GM12878 (cell line): ENCODE data around the gene CRTC1. TPM values are rescaled to one million over a fixed set of nuclear protein-coding genes. Genes with fewer than 3 reads are reported as not detected.

Experiments used
- ATAC-seq: fragments of 200-7000 bp; cut with Tn5 transposase; 3 replicates; pipeline ENCODE4 v1.9.1; 2020; ENCODE audit warnings: mild to moderate bottlenecking, moderate library complexity
- BruUV-seq: library from RNA; stranded (reverse); fragments of 400-500 nt; replicated peaks from 2 replicates; lab custom pipeline; 2021; lab: Mats Ljungman, UMichigan
- CTCF ChIA-PET: fragments of 300-600 bp; sonication (Branson Sonifier 250); formaldehyde crosslinking; extraction: SDS; loops from one replicate; lab custom pipeline; 2021; ENCODE audit warnings: inconsistent platforms; lab: Yijun Ruan, JAX
- POLR2A ChIA-PET: fragments of 350-600 bp; formaldehyde crosslinking; extraction: SDS; loops from one replicate; lab custom pipeline; 2021; ENCODE audit warnings: inconsistent platforms; lab: Charles Lee
- RAD21 ChIA-PET: fragments of 300-600 bp; sonication (Branson Sonifier 250); formaldehyde crosslinking; loops from one replicate; lab custom pipeline; 2023; ENCODE audit warnings: antibody characterized with exemption; ENCODE audit not compliant: unreplicated experiment; lab: Charles Lee
- SMC1A ChIA-PET: fragments of 300-600 bp; sonication (Branson Sonifier 250); formaldehyde crosslinking; loops from one replicate; lab custom pipeline; 2023; ENCODE audit not compliant: unreplicated experiment, uncharacterized antibody; lab: Charles Lee
- DNase-seq: peaks from one replicate; pipeline ENCODE4 v3.0.0-alpha.2; 2011; ENCODE audit warnings: low read depth, low spot score
- FAIRE-seq: peaks from 3 replicates; lab custom pipeline; 2011; peaks lifted over from hg19 to GRCh38; lab: Jason Lieb, UNC
- H2AFZ ChIP-seq: 2 replicates; pipeline ENCODE4 v1.6.0; 2011; ENCODE audit warnings: low read depth, low read length, control low read depth; ENCODE audit not compliant: control insufficient read depth
- H3K27ac ChIP-seq: 2 replicates; pipeline ENCODE4 v1.5.1; 2011; ENCODE audit warnings: control low read depth; ENCODE audit not compliant: control insufficient read depth, insufficient read depth
- H3K27me3 ChIP-seq, 2 experiments: replicated peaks in 1 of 2; 2 replicates each; pipeline versions ENCODE4 v1.6.0 to v1.6.1; 2011; ENCODE audit warnings: low read length in 1 of 2; ENCODE audit not compliant: control insufficient read depth in 2 of 2, insufficient read depth in 2 of 2
- H3K36me3 ChIP-seq, 2 experiments: 2 replicates each; pipeline ENCODE4 v1.5.1; 2011; ENCODE audit warnings: low read length in 1 of 2; ENCODE audit not compliant: control insufficient read depth in 2 of 2, insufficient read depth in 2 of 2
- H3K4me1 ChIP-seq: 2 replicates; pipeline ENCODE4 v1.6.1; 2011; ENCODE audit warnings: mild to moderate bottlenecking, low read length, moderate library complexity, mixed read lengths; ENCODE audit not compliant: control insufficient read depth, insufficient read depth
- H3K4me2 ChIP-seq: 2 replicates; pipeline ENCODE4 v1.6.0; 2011; ENCODE audit warnings: control low read depth; ENCODE audit not compliant: control insufficient read depth, insufficient read depth
- H3K4me3 ChIP-seq: fragments of 200-600 bp; sonication (generic); 2 replicates; pipeline ENCODE4 v1.5.1; 2016
- H3K79me2 ChIP-seq: 2 replicates; pipeline ENCODE4 v1.6.0; 2011; ENCODE audit warnings: low read length; ENCODE audit not compliant: control insufficient read depth, insufficient read depth
- H3K9ac ChIP-seq: 2 replicates; pipeline ENCODE4 v1.8.0; 2011; ENCODE audit warnings: low read length, control low read depth, mixed read lengths; ENCODE audit not compliant: control insufficient read depth, insufficient read depth
- H3K9me3 ChIP-seq: replicated peaks from 3 replicates; pipeline ENCODE4 v1.5.1; 2011; ENCODE audit warnings: mild to moderate bottlenecking, low read length; ENCODE audit not compliant: control insufficient read depth, insufficient read depth
- H4K20me1 ChIP-seq: 2 replicates; pipeline ENCODE4 v1.6.0; 2011; ENCODE audit not compliant: control insufficient read depth, insufficient read depth
- ATF2 ChIP-seq: IDR thresholded peaks from 2 replicates; pipeline ENCODE4 v1.6.1; 2012; ENCODE audit warnings: low read length, inconsistent platforms
- FOS ChIP-seq: IDR thresholded peaks from 3 replicates; pipeline ENCODE4 v1.6.1; 2011; ENCODE audit warnings: borderline replicate concordance; ENCODE audit not compliant: insufficient read length; ENCODE audit errors: extremely low read depth
- HCFC1 ChIP-seq: fragments of 150-350 bp; IDR thresholded peaks from 2 replicates; pipeline ENCODE4 v1.6.1; 2014; ENCODE audit warnings: low read length
- IRF3 ChIP-seq: fragments of 450-650 bp; IDR thresholded peaks from 2 replicates; pipeline ENCODE4 v1.6.1; 2014; ENCODE audit warnings: mild to moderate bottlenecking
- MTA3 ChIP-seq: IDR thresholded peaks from 2 replicates; pipeline ENCODE4 v1.6.1; 2012; ENCODE audit warnings: low read length, inconsistent platforms, borderline replicate concordance
- NBN ChIP-seq: fragments of 450-650 bp; IDR thresholded peaks from 2 replicates; pipeline ENCODE4 v1.6.1; 2016
- RAD21 ChIP-seq: IDR thresholded peaks from 2 replicates; pipeline ENCODE4 v1.6.1; 2011; ENCODE audit warnings: mild to moderate bottlenecking, low read depth, low read length, moderate library complexity; ENCODE audit not compliant: insufficient read depth
- SRF ChIP-seq, 2 experiments: IDR thresholded peaks; 2 replicates each; pipeline ENCODE4 v1.6.1; 2011; ENCODE audit warnings: low read depth in 2 of 2, low read length in 2 of 2, mild to moderate bottlenecking in 1 of 2, moderate library complexity in 1 of 2
- USF2 ChIP-seq: IDR thresholded peaks from 2 replicates; pipeline ENCODE4 v1.6.1; 2011; ENCODE audit warnings: low read depth, low read length, improper control_type of control experiment, borderline replicate concordance
- ZNF24 ChIP-seq: fragments of 450-650 bp; IDR thresholded peaks from 2 replicates; pipeline ENCODE4 v1.6.1; 2017; ENCODE audit warnings: antibody characterized with exemption, mild to moderate bottlenecking
- WGBS: methylation state at CpG from one replicate; pipeline ENCODE4 v1.1.6; 2016; ENCODE audit warnings: low lambda C conversion rate; ENCODE audit not compliant: insufficient replicate concordance, insufficient coverage; ENCODE audit errors: missing lambda C conversion rate; 5-methylcytosine and 5-hydroxymethylcytosine counted together
- in situ Hi-C: fragments of 300-500 bp; cut with MboI; formaldehyde crosslinking; loops from 9 replicates; pipeline ENCODE4 v1.14.3; 2018; ENCODE audit warnings: mixed read lengths
- intact Hi-C: fragments of 100-400 bp; cut with micrococcal nuclease; formaldehyde crosslinking; loops from one replicate; pipeline ENCODE4 v1.14.2; 2022; ENCODE audit not compliant: unreplicated experiment
- polyA plus RNA-seq, 11 experiments: library from polyadenylated mRNA; depleted of rRNA in 4 of 11; unstranded in 6 of 11; stranded (reverse) in 5 of 11; fragments of >200 nt; fragmentation: Nextera tagmentation in 4 of 11; fragmentation: Illumina TruSeq in 1 of 11; extraction: Ambion mirVana in 4 of 11; extraction: Trizol in 1 of 11; gene quantifications; 1 replicate in 1 of 11; 2 replicates in 10 of 11; pipeline versions ENCODE4 v1.2.1 to v1.2.3, GENCODE V29; 2011 to 2016; ENCODE audit warnings: inconsistent platforms in 2 of 11, missing spikeins in 2 of 11, low read depth in 1 of 11
- total RNA-seq, 4 experiments: library from RNA; depleted of rRNA in 3 of 4; stranded (reverse); fragments of >200 nt in 3 of 4; fragmentation: Illumina TruSeq in 1 of 4; extraction: Trizol in 1 of 4; gene quantifications; 2 replicates each; pipeline versions ENCODE4 v1.2.1 to v1.2.3, GENCODE V29; 2013 to 2021

CRTC1 gene
- total and polyA plus RNA-seq, 10 of the 15 experiments (the other 5 are each of a cell fraction or from before 2014, with no cell fraction given), result 0.02 to 4.6 (median 1.1) TPM; not detected in 1

GRCh38 chr19:18754501-18754900, 71.0 kb downstream of the CRTC1 start:
- Histone ChIP-seq H3K27me3 (no peaks in the 10 kb centered on the region), H3K4me1 (no peaks in the 10 kb centered on the region), H3K27ac (no peak overlapping the region), H2AFZ (no peak overlapping the region), H3K4me2 (no peak overlapping the region), H4K20me1 (no peaks in the 10 kb centered on the region), H3K36me3 (no peaks in the 10 kb centered on the region), H3K9ac (no peak overlapping the region)
- CTCF ChIA-PET, result no interaction called here
- no peak for FAIRE-seq
- in situ Hi-C loops, result no loop called here
- BruUV-seq, result no TSS peak
- no peak for DNase-seq
- ATAC-seq, result no peak
- WGBS, result 78% methylated on average over 4 of the region's 4 CpGs
- RAD21 ChIA-PET, result no interaction called here
- SMC1A ChIA-PET, result no interaction called here
- TF ChIP-seq ZNF24 (no peak), NBN (no peak), HCFC1 (no peak), SRF (IDR thresholded peaks at IDR 0.05; ENCODE audit: low read depth in 2 of 2, low read length in 2 of 2) (no peak), MTA3 (no peak), RAD21 (no peak), ATF2 (no peak), FOS (no peak), IRF3 (no peak), USF2 (no peak)
- TF ChIP-seq, all 136 proteins: peak for 0
- intact Hi-C loops, result no loop called here
- Histone ChIP-seq H3K9me3 (no peaks in the 10 kb centered on the region), H3K79me2 (no peaks in the 10 kb centered on the region), H3K4me3 (no peak overlapping the region)
- POLR2A ChIA-PET, result no interaction called here
